ENCODE results near the gene CEP192. TPM values are rescaled to one million over a fixed set of nuclear protein-coding genes. Genes with fewer than 3 reads are reported as not detected.
A peak's percentile ranks its signal among the peaks of the same experiment; 100 is the strongest.

Gene CEP192
- polyA plus RNA-seq, 1 of the 3 experiments (the other 2 are of a cell fraction): 9.4 TPM

- H3K27me3 ChIP-seq (ENCODE audit: insufficient read depth): no peaks in the 10 kb centered on the region
- no peaks in the 10 kb centered on the region for H4K20me1 ChIP-seq (ENCODE audit: insufficient read depth)
- H3K36me3 ChIP-seq (replicated peaks in 1 of 2; ENCODE audit: control insufficient read depth in 1 of 2, insufficient read depth in 2 of 2, low read length in 1 of 2): peaks cover 34 to 44% of the 10 kb centered on the region in 2 experiments
- H3K9me2 ChIP-seq: no peaks in the 10 kb centered on the region
- H3K9me3 ChIP-seq: no peaks in the 10 kb centered on the region
- TF ChIP-seq TAF1 (IDR thresholded peaks at IDR 0.05; ENCODE audit: borderline replicate concordance, low read depth, low read length) (no peak), NFIC (IDR thresholded peaks at IDR 0.05; ENCODE audit: borderline replicate concordance) (no peak), YY1 (IDR thresholded peaks at IDR 0.05; ENCODE audit: low read depth) (no peak), ELF1 (IDR thresholded peaks at IDR 0.05) (no peak), RFX5 (IDR thresholded peaks at IDR 0.05; ENCODE audit: low read length) (no peak), RXRA (IDR thresholded peaks at IDR 0.05; ENCODE audit: borderline replicate concordance, low read depth) (no peak), MXI1 (IDR thresholded peaks at IDR 0.05; ENCODE audit: low read depth, low read length) (no peak), IRF3 (IDR thresholded peaks at IDR 0.05; ENCODE audit: low read depth, low read length) (no peak), POLR2AphosphoS5 (IDR thresholded peaks at IDR 0.05; ENCODE audit: low read depth, low read length) (no peak), GABPA (IDR thresholded peaks at IDR 0.05; ENCODE audit: low read depth) (no peak)
- TF ChIP-seq, protein P1, sequence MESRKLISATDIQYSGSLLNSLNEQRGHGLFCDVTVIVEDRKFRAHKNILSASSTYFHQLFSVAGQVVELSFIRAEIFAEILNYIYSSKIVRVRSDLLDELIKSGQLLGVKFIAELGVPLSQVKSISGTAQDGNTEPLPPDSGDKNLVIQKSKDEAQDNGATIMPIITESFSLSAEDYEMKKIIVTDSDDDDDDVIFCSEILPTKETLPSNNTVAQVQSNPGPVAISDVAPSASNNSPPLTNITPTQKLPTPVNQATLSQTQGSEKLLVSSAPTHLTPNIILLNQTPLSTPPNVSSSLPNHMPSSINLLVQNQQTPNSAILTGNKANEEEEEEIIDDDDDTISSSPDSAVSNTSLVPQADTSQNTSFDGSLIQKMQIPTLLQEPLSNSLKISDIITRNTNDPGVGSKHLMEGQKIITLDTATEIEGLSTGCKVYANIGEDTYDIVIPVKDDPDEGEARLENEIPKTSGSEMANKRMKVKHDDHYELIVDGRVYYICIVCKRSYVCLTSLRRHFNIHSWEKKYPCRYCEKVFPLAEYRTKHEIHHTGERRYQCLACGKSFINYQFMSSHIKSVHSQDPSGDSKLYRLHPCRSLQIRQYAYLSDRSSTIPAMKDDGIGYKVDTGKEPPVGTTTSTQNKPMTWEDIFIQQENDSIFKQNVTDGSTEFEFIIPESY (IDR thresholded peaks at IDR 0.05; ENCODE audit: borderline replicate concordance, low read depth): no peak
- H3F3A ChIP-seq (replicated peaks; ENCODE audit: insufficient read depth): no peaks in the 10 kb centered on the region
- no peak overlapping the region for H3K27ac ChIP-seq (ENCODE audit: low read depth in 2 of 2, low read length in 1 of 2)
- no peak overlapping the region for H3K4me2 ChIP-seq
- H3K4me3 ChIP-seq (ENCODE audit: low read depth in 2 of 2, low read length in 1 of 2): no peak overlapping the region
- H3K79me2 ChIP-seq (ENCODE audit: insufficient read depth): no peaks in the 10 kb centered on the region; the same call in 1 of the 2 replicates
- no peak for DNase-seq
- H3K4me1 ChIP-seq (ENCODE audit: control insufficient read depth in 1 of 2, insufficient read depth in 2 of 2, low read depth in 1 of 2, low read length in 1 of 2): peaks cover 0 to 7% of the 10 kb centered on the region in 2 experiments; a peak in 2 of 4 replicates
- H2AFZ ChIP-seq (ENCODE audit: low read depth): no peak overlapping the region
- WGBS (ENCODE audit: low lambda C conversion rate): 92% methylated on average over 3 of the region's 3 CpGs
- ChIA-PET CTCF (interaction anchor here (1.1 kb wide), 1 partner anchor 39 kb away, joined by 3 read pairs; no protein-coding TSS in a partner anchor), POLR2A (no interaction called here)
- H3K9ac ChIP-seq: no peak overlapping the region
Observed at GRCh38 chr18:13120255-13120654, 129.1 kb downstream of the CEP192 start.

- TF ChIP-seq IRF3 (IDR thresholded peaks at IDR 0.05; ENCODE audit: low read depth, low read length) (no peak), PBX3 (IDR thresholded peaks at IDR 0.05) (no peak), FOSL2 (IDR thresholded peaks at IDR 0.05; ENCODE audit: borderline replicate concordance, low read depth) (no peak), SMC3 (IDR thresholded peaks at IDR 0.05; ENCODE audit: low read depth, low read length) (no peak), SIN3A (IDR thresholded peaks at IDR 0.05; ENCODE audit: borderline replicate concordance, low read depth, low read length) (no peak)
- DNase-seq: no peak
Observed at GRCh38 chr18:13120983-13121441, 129.8 kb downstream of the CEP192 start.

More at GRCh38 chr18:13120983-13121441, 129.8 kb downstream of the CEP192 start:
- WGBS (ENCODE audit: low lambda C conversion rate): 96% methylated on average over 4 of the region's 4 CpGs
- CTCF ChIA-PET: interaction anchor here (5.5 kb wide), 1 partner anchor 8 kb away, joined by 52 read pairs; no protein-coding TSS in a partner anchor
- POLR2A ChIA-PET: no interaction called here
- H3K79me2 ChIP-seq (ENCODE audit: insufficient read depth): no peaks in the 10 kb centered on the region; the same call in 1 of the 2 replicates
- H3K9me2 ChIP-seq: no peaks in the 10 kb centered on the region
- H3K9me3 ChIP-seq: no peaks in the 10 kb centered on the region
- H3K4me1 ChIP-seq (ENCODE audit: control insufficient read depth in 1 of 2, insufficient read depth in 2 of 2, low read depth in 1 of 2, low read length in 1 of 2): peaks cover 0 to 10% of the 10 kb centered on the region in 2 experiments; a peak in 2 of 4 replicates
- H2AFZ ChIP-seq (ENCODE audit: low read depth): no peak overlapping the region
- H3K9ac ChIP-seq: no peak overlapping the region
- no peak overlapping the region for H3K4me2 ChIP-seq
- no peaks in the 10 kb centered on the region for H4K20me1 ChIP-seq (ENCODE audit: insufficient read depth)
- H3K36me3 ChIP-seq (replicated peaks in 1 of 2; ENCODE audit: control insufficient read depth in 1 of 2, insufficient read depth in 2 of 2, low read length in 1 of 2): peaks cover 33 to 45% of the 10 kb centered on the region in 2 experiments
- H3K4me3 ChIP-seq (ENCODE audit: low read depth in 2 of 2, low read length in 1 of 2): no peak overlapping the region
- H3K27ac ChIP-seq (ENCODE audit: low read depth in 2 of 2, low read length in 1 of 2): peak overlapping the region in 1 of 2 experiments; percentile 3; a peak in 1 of 4 replicates
- H3F3A ChIP-seq (replicated peaks; ENCODE audit: insufficient read depth): no peaks in the 10 kb centered on the region
- H3K27me3 ChIP-seq (ENCODE audit: insufficient read depth): no peaks in the 10 kb centered on the region

Data from SK-N-SH (cell line).